ENCODE results near the gene ZGPAT. TPM values are rescaled to one million over a fixed set of nuclear protein-coding genes. Genes with fewer than 3 reads are reported as not detected.

The ZGPAT gene
- total RNA-seq, 1 donor, result 11.8 TPM

GRCh38 chr20:63731410-63731809 lies 23.6 kb downstream of the ZGPAT start:
- no peak for TF ChIP-seq CTCF (IDR thresholded peaks at IDR 0.05; ENCODE audit: insufficient read depth, low read length)
- DNase-seq (ENCODE audit: low read depth), result no peak
- no peak overlapping the region for H3K4me3 ChIP-seq (ENCODE audit: low read depth, low read length)

- DNase-seq (ENCODE audit: low read depth), result no peak
- H3K4me3 ChIP-seq (ENCODE audit: low read depth, low read length), result no peak overlapping the region
- TF ChIP-seq CTCF (IDR thresholded peaks at IDR 0.05; ENCODE audit: insufficient read depth, low read length), result no peak
Observed at GRCh38 chr20:63732118-63733095, 24.6 kb downstream of the ZGPAT start.

DNA sequence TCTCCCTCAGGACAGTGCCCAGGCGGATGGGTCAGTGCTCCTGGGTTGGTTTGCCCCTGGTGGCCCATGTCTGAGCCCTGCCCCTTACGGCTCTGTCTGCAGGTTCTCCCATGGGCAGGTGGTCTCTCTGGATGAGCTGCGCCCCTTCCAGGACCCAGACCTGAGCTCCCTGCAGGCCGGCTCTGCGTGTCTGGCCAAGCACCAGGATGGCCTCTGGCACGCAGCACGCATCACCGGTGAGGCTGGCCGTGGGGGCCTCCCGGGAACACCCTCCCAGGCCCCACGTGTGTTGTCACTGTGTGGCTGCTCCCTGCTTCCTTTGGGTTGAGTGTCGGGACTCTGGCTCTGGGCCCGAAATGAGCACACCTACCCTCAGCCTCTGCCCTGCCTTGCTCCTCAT lies 25.3 kb downstream of the ZGPAT start:
- no peak for DNase-seq (ENCODE audit: low read depth)
- TF ChIP-seq CTCF (IDR thresholded peaks at IDR 0.05; ENCODE audit: insufficient read depth, low read length), result no peak
- H3K4me3 ChIP-seq (ENCODE audit: low read depth, low read length), result no peak overlapping the region

DNA sequence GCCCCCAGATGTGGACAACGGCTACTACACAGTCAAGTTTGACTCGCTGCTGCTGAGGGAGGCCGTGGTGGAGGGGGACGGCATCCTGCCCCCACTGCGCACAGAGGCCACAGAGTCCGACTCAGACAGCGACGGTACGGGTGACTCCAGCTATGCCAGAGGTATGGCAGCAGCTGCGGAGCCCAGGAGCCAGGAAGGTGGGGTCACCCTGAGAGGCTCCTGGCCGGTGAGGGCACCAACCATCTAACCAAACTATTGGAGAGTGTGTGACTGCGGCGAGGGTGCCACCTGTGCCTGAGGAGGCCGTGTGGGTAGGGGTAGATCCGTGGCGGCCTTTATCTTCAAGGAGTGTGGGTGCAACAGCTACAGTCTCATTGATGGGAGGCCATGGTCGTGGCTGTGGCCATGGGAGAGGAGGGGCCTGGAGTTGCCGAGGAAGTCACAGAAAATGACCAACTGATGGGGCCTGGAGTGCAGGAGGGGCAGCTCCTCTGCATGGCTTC lies 25.8 kb downstream of the ZGPAT start:
- TF ChIP-seq CTCF (IDR thresholded peaks at IDR 0.05; ENCODE audit: insufficient read depth, low read length), result no peak
- no peak overlapping the region for H3K4me3 ChIP-seq (ENCODE audit: low read depth, low read length)
- no peak for DNase-seq (ENCODE audit: low read depth)

GRCh38 chr20:63734111-63734945 lies 26.5 kb downstream of the ZGPAT start:
- no peak for DNase-seq (ENCODE audit: low read depth)
- H3K4me3 ChIP-seq (ENCODE audit: low read depth, low read length), result no peak overlapping the region
- TF ChIP-seq CTCF (IDR thresholded peaks at IDR 0.05; ENCODE audit: insufficient read depth, low read length), result no peak

- no peak for TF ChIP-seq CTCF (IDR thresholded peaks at IDR 0.05; ENCODE audit: insufficient read depth, low read length)
- no peak for DNase-seq (ENCODE audit: low read depth)
- H3K4me3 ChIP-seq (ENCODE audit: low read depth, low read length), result no peak overlapping the region
Observed at GRCh38 chr20:63734946-63735858, 27.4 kb downstream of the ZGPAT start.
